Epidermal melanocyte (primary cell): ENCODE results near the gene LBHD2.
"Not testable (repeated sequence)": the region's sequence is repeated elsewhere in the genome, so short reads cannot be mapped to it uniquely, and the experiment has no call there.

ENCODE experiments used
- DNase-seq: peaks from one replicate; pipeline ENCODE4 v3.0.0; 2011; ENCODE audit warnings: low spot score; ENCODE audit not compliant: insufficient read length

LBHD2 gene

GRCh38 chr14:103118018-103118662 is 34.1 kb downstream of the LBHD2 start:
- no peak for DNase-seq

- no peak for DNase-seq
Measured at GRCh38 chr14:103118663-103119404, 34.8 kb downstream of the LBHD2 start.

- not testable (repeated sequence) for DNase-seq
Measured at GRCh38 chr14:103119527-103119926, 35.5 kb downstream of the LBHD2 start.

- DNase-seq, result no peak
Measured at GRCh38 chr14:103121121-103121845, 37.3 kb downstream of the LBHD2 start.

GRCh38 chr14:103121846-103122584 is 38.0 kb downstream of the LBHD2 start:
- no peak for DNase-seq

GRCh38 chr14:103122585-103122946 is 38.6 kb downstream of the LBHD2 start:
- DNase-seq, result no peak

GRCh38 chr14:103122947-103123633 is 39.1 kb downstream of the LBHD2 start, which contains the start of gene TNFAIP2:
TSS of gene TNFAIP2 (plus strand) at chr14:103123461. CDS start at chr14:103126458, 2,997 bp downstream.
- DNase-seq, result no peak

GRCh38 chr14:103123634-103124500 is 39.9 kb downstream of the LBHD2 start:
- no peak for DNase-seq

GRCh38 chr14:103124501-103125001 is 40.5 kb downstream of the LBHD2 start:
- no peak for DNase-seq

GRCh38 chr14:103125098-103126070 is 41.4 kb downstream of the LBHD2 start:
- no peak for DNase-seq

- DNase-seq, result no peak
Measured at GRCh38 chr14:103126088-103126872, 42.3 kb downstream of the LBHD2 start.

GRCh38 chr14:103126873-103127304 is 42.9 kb downstream of the LBHD2 start:
- no peak for DNase-seq

GRCh38 chr14:103127356-103127755 is 43.3 kb downstream of the LBHD2 start:
- DNase-seq, result no peak

- no peak for DNase-seq
Measured at GRCh38 chr14:103127861-103128598, 44.0 kb downstream of the LBHD2 start.

- no peak for DNase-seq
Measured at GRCh38 chr14:103128631-103129300, 44.8 kb downstream of the LBHD2 start.

- DNase-seq, result no peak
Measured at GRCh38 chr14:103129301-103130016, 45.4 kb downstream of the LBHD2 start.
